ENCODE measurements around the gene RELB. TPM values are rescaled to one million over a fixed set of nuclear protein-coding genes. Genes with fewer than 3 reads are reported as not detected.
A peak's percentile ranks its signal among the peaks of the same experiment; 100 is the strongest.

Gene RELB
- total and polyA plus RNA-seq, 9 of the 15 experiments (the other 6 are each of a cell fraction or from before 2014, with no cell fraction given): 0.15 to 1.1 (median 0.28) TPM; not detected in 2

- no peak for TF ChIP-seq ZBTB49 (CRISPR knock-in tag; IDR thresholded peaks at IDR 0.05; ENCODE audit: borderline replicate concordance)
- TF ChIP-seq POLR2B (IDR thresholded peaks at IDR 0.05; ENCODE audit: low read depth, partially characterized antibody): peak; percentile 95
- TF ChIP-seq MLLT1 (IDR thresholded peaks at IDR 0.05): no peak; a peak in 1 of 4 replicates
- TF ChIP-seq LEF1 (IDR thresholded peaks at IDR 0.05): peak; percentile 84
- TF ChIP-seq POLR2H (tag; IDR thresholded peaks at IDR 0.05; ENCODE audit: low read depth): peak; percentile 84
- TF ChIP-seq ZNF398 (CRISPR knock-in tag; IDR thresholded peaks at IDR 0.05): no peak
- TF ChIP-seq AFF1 (IDR thresholded peaks at IDR 0.05; ENCODE audit: low read depth in 1 of 2, partially characterized antibody in 2 of 2): peak; percentile 90 to 93
- TF ChIP-seq SREBF2 (CRISPR knock-in tag; IDR thresholded peaks at IDR 0.05): no peak; the same call in 1 of the 2 replicates
- TF ChIP-seq NFATC3 (IDR thresholded peaks at IDR 0.05): peak; percentile 42; the same call in 1 of the 2 replicates
- TF ChIP-seq MYC (IDR thresholded peaks at IDR 0.05; ENCODE audit: low read depth, low read length): peak; percentile 55
- no peak for TF ChIP-seq MYC (CRISPR knock-in tag; IDR thresholded peaks at IDR 0.05; ENCODE audit: borderline replicate concordance, low read depth)
- no peak for TF ChIP-seq ZNF76 (CRISPR knock-in tag; IDR thresholded peaks at IDR 0.05; ENCODE audit: borderline replicate concordance)
- TF ChIP-seq EP400 (IDR thresholded peaks at IDR 0.05): peak; percentile 94
- peak in 1 of 2 experiments; percentile 9 for TF ChIP-seq E2F6 (IDR thresholded peaks at IDR 0.05; ENCODE audit: borderline replicate concordance in 1 of 2, extremely low read depth in 1 of 2, insufficient read depth in 1 of 2, insufficient read length in 1 of 2, low read depth in 1 of 2, low read length in 1 of 2, poor library complexity in 1 of 2, severe bottlenecking in 1 of 2)
- no peak for TF ChIP-seq BCL6 (CRISPR knock-in tag; IDR thresholded peaks at IDR 0.05)
These were observed 46.4 kb upstream of the RELB start, which contains the start of gene CLPTM1 (continued) for GRCh38 chr19:44954649-44955504.

Measured in K562 (cell line).